H1 (cell line): Measurements from ENCODE around the gene PCYT2. TPM values are rescaled to one million over a fixed set of nuclear protein-coding genes. Genes with fewer than 3 reads are reported as not detected.

Experiments
- PHF8 ChIP-seq: fragments of 200-600 bp; sonication (generic); conservative IDR thresholded peaks from 2 replicates; pipeline ENCODE4 v1.7.1; 2012; ENCODE audit warnings: low read depth, mild to moderate bottlenecking, inconsistent platforms, low read length, moderate library complexity
- POU5F1 ChIP-seq: IDR thresholded peaks from 2 replicates; pipeline ENCODE4 v1.6.1; 2011; ENCODE audit warnings: low read depth, mild to moderate bottlenecking, low read length, moderate library complexity
- SP2 ChIP-seq: IDR thresholded peaks from 2 replicates; pipeline ENCODE4 v1.6.1; 2012; ENCODE audit warnings: mild to moderate bottlenecking, low read length, inconsistent platforms
- polyA plus RNA-seq, 7 experiments: library from polyadenylated mRNA; depleted of rRNA in 3 of 7; stranded (reverse) in 5 of 7; unstranded in 2 of 7; fragments of >200 nt in 5 of 7; fragments of 200-250 nt in 2 of 7; gene quantifications; 1 replicate in 5 of 7; 2 replicates in 1 of 7; 4 replicates in 1 of 7; pipeline versions ENCODE4 v1.2.1 to v1.2.3, GENCODE V29; 2011 to 2013; ENCODE audit warnings: missing spikeins in 2 of 7, mixed read lengths in 2 of 7
- total RNA-seq: library from RNA; stranded (reverse); fragmentation: NEBNext Ultra II Directional; extraction: Animal tissue kit (Norgen Biotek cat#: 25700); gene quantifications from 2 replicates; pipeline ENCODE4 v1.2.1, GENCODE V29; 2021
- TF ChIP-seq, protein P1 (sequence below): fragments of 300-600 bp; sonication (generic); IDR thresholded peaks from 2 replicates; pipeline ENCODE4 v1.7.1; 2012; ENCODE audit warnings: low read length, moderate library complexity, mild to moderate bottlenecking, inconsistent platforms; ENCODE audit not compliant: insufficient replicate concordance

PCYT2 gene
- total and polyA plus RNA-seq, 2 of the 8 experiments (the other 6 are each of a cell fraction or from before 2014, with no cell fraction given), result 29.9 to 31.3 TPM

DNA sequence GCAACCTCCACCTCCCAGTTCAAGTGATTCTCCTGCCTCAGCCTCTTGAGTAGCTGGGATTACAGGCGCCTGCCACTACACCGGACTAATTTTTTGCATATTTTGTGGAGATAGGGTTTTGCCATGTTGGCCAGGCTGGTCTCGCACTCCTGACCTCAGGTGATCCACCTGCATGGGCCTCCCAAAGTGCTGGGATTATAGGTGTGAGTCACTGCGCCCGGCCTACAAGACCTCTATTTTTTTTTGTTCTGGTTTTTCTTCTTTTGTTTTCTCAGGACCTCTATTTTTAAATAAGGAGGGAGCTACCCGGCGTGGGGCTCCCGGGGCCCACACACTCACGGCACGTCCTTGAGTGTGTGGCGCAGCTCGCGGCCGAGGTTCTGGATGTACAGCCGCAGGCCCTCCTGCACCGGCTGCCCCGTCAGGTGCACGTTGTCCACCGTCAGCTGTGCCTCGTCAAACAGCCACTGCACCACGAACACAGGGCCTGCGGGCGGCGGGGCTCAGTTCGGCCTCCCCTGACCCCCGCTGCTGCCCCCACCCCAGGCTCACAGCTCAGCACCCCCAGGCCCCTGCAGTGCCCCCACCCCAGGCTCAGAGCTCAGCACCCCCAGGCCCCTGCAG lies 44.0 kb upstream of the PCYT2 start (continued):
- TF ChIP-seq, protein P1, sequence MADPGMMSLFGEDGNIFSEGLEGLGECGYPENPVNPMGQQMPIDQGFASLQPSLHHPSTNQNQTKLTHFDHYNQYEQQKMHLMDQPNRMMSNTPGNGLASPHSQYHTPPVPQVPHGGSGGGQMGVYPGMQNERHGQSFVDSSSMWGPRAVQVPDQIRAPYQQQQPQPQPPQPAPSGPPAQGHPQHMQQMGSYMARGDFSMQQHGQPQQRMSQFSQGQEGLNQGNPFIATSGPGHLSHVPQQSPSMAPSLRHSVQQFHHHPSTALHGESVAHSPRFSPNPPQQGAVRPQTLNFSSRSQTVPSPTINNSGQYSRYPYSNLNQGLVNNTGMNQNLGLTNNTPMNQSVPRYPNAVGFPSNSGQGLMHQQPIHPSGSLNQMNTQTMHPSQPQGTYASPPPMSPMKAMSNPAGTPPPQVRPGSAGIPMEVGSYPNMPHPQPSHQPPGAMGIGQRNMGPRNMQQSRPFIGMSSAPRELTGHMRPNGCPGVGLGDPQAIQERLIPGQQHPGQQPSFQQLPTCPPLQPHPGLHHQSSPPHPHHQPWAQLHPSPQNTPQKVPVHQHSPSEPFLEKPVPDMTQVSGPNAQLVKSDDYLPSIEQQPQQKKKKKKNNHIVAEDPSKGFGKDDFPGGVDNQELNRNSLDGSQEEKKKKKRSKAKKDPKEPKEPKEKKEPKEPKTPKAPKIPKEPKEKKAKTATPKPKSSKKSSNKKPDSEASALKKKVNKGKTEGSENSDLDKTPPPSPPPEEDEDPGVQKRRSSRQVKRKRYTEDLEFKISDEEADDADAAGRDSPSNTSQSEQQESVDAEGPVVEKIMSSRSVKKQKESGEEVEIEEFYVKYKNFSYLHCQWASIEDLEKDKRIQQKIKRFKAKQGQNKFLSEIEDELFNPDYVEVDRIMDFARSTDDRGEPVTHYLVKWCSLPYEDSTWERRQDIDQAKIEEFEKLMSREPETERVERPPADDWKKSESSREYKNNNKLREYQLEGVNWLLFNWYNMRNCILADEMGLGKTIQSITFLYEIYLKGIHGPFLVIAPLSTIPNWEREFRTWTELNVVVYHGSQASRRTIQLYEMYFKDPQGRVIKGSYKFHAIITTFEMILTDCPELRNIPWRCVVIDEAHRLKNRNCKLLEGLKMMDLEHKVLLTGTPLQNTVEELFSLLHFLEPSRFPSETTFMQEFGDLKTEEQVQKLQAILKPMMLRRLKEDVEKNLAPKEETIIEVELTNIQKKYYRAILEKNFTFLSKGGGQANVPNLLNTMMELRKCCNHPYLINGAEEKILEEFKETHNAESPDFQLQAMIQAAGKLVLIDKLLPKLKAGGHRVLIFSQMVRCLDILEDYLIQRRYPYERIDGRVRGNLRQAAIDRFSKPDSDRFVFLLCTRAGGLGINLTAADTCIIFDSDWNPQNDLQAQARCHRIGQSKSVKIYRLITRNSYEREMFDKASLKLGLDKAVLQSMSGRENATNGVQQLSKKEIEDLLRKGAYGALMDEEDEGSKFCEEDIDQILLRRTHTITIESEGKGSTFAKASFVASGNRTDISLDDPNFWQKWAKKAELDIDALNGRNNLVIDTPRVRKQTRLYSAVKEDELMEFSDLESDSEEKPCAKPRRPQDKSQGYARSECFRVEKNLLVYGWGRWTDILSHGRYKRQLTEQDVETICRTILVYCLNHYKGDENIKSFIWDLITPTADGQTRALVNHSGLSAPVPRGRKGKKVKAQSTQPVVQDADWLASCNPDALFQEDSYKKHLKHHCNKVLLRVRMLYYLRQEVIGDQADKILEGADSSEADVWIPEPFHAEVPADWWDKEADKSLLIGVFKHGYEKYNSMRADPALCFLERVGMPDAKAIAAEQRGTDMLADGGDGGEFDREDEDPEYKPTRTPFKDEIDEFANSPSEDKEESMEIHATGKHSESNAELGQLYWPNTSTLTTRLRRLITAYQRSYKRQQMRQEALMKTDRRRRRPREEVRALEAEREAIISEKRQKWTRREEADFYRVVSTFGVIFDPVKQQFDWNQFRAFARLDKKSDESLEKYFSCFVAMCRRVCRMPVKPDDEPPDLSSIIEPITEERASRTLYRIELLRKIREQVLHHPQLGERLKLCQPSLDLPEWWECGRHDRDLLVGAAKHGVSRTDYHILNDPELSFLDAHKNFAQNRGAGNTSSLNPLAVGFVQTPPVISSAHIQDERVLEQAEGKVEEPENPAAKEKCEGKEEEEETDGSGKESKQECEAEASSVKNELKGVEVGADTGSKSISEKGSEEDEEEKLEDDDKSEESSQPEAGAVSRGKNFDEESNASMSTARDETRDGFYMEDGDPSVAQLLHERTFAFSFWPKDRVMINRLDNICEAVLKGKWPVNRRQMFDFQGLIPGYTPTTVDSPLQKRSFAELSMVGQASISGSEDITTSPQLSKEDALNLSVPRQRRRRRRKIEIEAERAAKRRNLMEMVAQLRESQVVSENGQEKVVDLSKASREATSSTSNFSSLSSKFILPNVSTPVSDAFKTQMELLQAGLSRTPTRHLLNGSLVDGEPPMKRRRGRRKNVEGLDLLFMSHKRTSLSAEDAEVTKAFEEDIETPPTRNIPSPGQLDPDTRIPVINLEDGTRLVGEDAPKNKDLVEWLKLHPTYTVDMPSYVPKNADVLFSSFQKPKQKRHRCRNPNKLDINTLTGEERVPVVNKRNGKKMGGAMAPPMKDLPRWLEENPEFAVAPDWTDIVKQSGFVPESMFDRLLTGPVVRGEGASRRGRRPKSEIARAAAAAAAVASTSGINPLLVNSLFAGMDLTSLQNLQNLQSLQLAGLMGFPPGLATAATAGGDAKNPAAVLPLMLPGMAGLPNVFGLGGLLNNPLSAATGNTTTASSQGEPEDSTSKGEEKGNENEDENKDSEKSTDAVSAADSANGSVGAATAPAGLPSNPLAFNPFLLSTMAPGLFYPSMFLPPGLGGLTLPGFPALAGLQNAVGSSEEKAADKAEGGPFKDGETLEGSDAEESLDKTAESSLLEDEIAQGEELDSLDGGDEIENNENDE, result no peak
- no peak for TF ChIP-seq SP2
- no peak for TF ChIP-seq PHF8
- TF ChIP-seq POU5F1, result no peak
